Panc1 (cell line): ENCODE data around the gene TPCN1. TPM values are rescaled to one million over a fixed set of nuclear protein-coding genes. Genes with fewer than 3 reads are reported as not detected.

ENCODE experiments used
- ATAC-seq: fragments of 200-7000 bp; cut with Tn5 transposase; 2 replicates; pipeline ENCODE4 v1.9.1; 2020; ENCODE audit warnings: mild to moderate bottlenecking, moderate library complexity
- BruUV-seq: library from RNA; stranded (reverse); fragments of 400-500 nt; replicated peaks from 2 replicates; lab custom pipeline; 2021; lab: Mats Ljungman, UMichigan
- CTCF ChIA-PET: fragments of 300-600 bp; sonication (Branson Sonifier 250); formaldehyde crosslinking; loops from one replicate; lab custom pipeline; 2022; ENCODE audit warnings: antibody characterized with exemption; lab: Charles Lee
- POLR2A ChIA-PET: fragments of 300-600 bp; sonication (Branson Sonifier 250); formaldehyde crosslinking; loops from one replicate; lab custom pipeline; 2022; ENCODE audit warnings: antibody characterized with exemption; lab: Charles Lee
- DNase-seq: peaks from one replicate; pipeline ENCODE4 v3.0.0-alpha.2; 2010; ENCODE audit warnings: low read depth, low spot score
- H3K27ac ChIP-seq: 2 replicates; pipeline ENCODE4 v1.5.1; 2011; ENCODE audit warnings: mild to moderate bottlenecking, low read length, inconsistent platforms
- H3K27me3 ChIP-seq: fragments of 200-500 bp; sonication (Bioruptor generic); 2 replicates; pipeline ENCODE4 v1.6.0; 2014; ENCODE audit warnings: low read length, inconsistent platforms; ENCODE audit not compliant: control insufficient read depth, insufficient read depth
- H3K36me3 ChIP-seq: fragments of 200-500 bp; sonication (Bioruptor generic); 2 replicates; pipeline ENCODE4 v1.5.1; 2014; ENCODE audit warnings: inconsistent platforms, mild to moderate bottlenecking, low read length, moderate library complexity; ENCODE audit not compliant: control insufficient read depth, insufficient read depth
- H3K4me1 ChIP-seq: 2 replicates; pipeline ENCODE4 v1.5.1; 2011; ENCODE audit warnings: inconsistent platforms, mild to moderate bottlenecking, low read length, moderate library complexity; ENCODE audit not compliant: control insufficient read depth, insufficient read depth
- H3K4me3 ChIP-seq, 2 experiments: 2 replicates each; pipeline ENCODE4 v1.5.1; 2011 to 2012; ENCODE audit warnings: low read depth in 2 of 2, low read length in 2 of 2, mild to moderate bottlenecking in 2 of 2, inconsistent platforms in 1 of 2, moderate library complexity in 1 of 2
- H3K9me3 ChIP-seq: fragments of 200-500 bp; sonication (Bioruptor generic); 2 replicates; pipeline ENCODE4 v1.5.1; 2014; ENCODE audit warnings: low read depth, mild to moderate bottlenecking, inconsistent platforms, low read length, moderate library complexity; ENCODE audit not compliant: control insufficient read depth, insufficient read depth
- CTCF ChIP-seq: fragments of 450-650 bp; IDR thresholded peaks from 2 replicates; pipeline ENCODE4 v1.5.1; 2017; ENCODE audit warnings: mild to moderate bottlenecking
- POLR2AphosphoS5 ChIP-seq: IDR thresholded peaks from 2 replicates; pipeline ENCODE4 v1.6.1; 2012; ENCODE audit warnings: mild to moderate bottlenecking, low read depth, low read length, moderate library complexity
- REST ChIP-seq, 2 experiments: IDR thresholded peaks; 2 replicates each; pipeline ENCODE4 v1.6.1; 2011 to 2012; ENCODE audit warnings: low read depth in 2 of 2, control low read depth in 1 of 2, low read length in 1 of 2, mild to moderate bottlenecking in 1 of 2, moderate library complexity in 1 of 2; ENCODE audit not compliant: insufficient read depth in 1 of 2
- SIN3A ChIP-seq: IDR thresholded peaks from 2 replicates; pipeline ENCODE4 v1.6.1; 2012; ENCODE audit warnings: low read depth, mild to moderate bottlenecking, low read length, moderate library complexity, borderline replicate concordance; ENCODE audit not compliant: insufficient read depth
- TCF7L2 ChIP-seq: IDR thresholded peaks from 2 replicates; pipeline ENCODE4 v1.6.1; 2011; ENCODE audit warnings: mild to moderate bottlenecking, low read depth, low read length, inconsistent platforms
- in situ Hi-C: cut with HindIII; loops from 2 replicates; pipeline ENCODE4 v1.10.0; 2016; ENCODE audit warnings: low sequenced_read_pairs, low pct_unique_long_range_greater_than_20kb
- intact Hi-C: fragments of 100-400 bp; cut with micrococcal nuclease; formaldehyde crosslinking; loops from one replicate; pipeline ENCODE4 v1.10.0; 2022; ENCODE audit not compliant: unreplicated experiment
- total RNA-seq: library from RNA; stranded (reverse); gene quantifications from one replicate; pipeline ENCODE4 v1.2.1, GENCODE V29; 2021; ENCODE audit not compliant: unreplicated experiment

TPCN1 gene
- total RNA-seq, 1 experiment from 2014 or later: 75.2 TPM

GRCh38 chr12:113174461-113175384 lies 46.5 kb upstream of the TPCN1 start:
- CTCF ChIA-PET: interaction anchor here (0.6 to 1.8 kb wide), 3 partner anchors 13 to 767 kb away, joined by 5 to 7 read pairs (median 6); no protein-coding TSS in a partner anchor
- H3K36me3 ChIP-seq: peaks cover 25% of the 10 kb centered on the region
- H3K9me3 ChIP-seq: no peaks in the 10 kb centered on the region
- intact Hi-C loops (loop anchor here (2.0 kb wide), 1 partner anchor 126 kb away; no protein-coding TSS in a partner anchor), in situ Hi-C loops (loop anchor here (25.0 kb wide), 1 partner anchor 112 kb away; the partner anchor contains the start of gene DTX1)
- TF ChIP-seq TCF7L2 (no peak), CTCF (peak; percentile 99), POLR2AphosphoS5 (no peak)
- H3K4me1 ChIP-seq: no peaks in the 10 kb centered on the region
- H3K27ac ChIP-seq: no peak overlapping the region
- POLR2A ChIA-PET: interaction anchor here (0.6 kb wide), 1 partner anchor 129 kb away, joined by 5 read pairs; no protein-coding TSS in a partner anchor
- no TSS peak for BruUV-seq
- ATAC-seq (peak; percentile 87), DNase-seq (no peak)
- H3K4me3 ChIP-seq: no peak overlapping the region
- H3K27me3 ChIP-seq: no peaks in the 10 kb centered on the region

- no peak overlapping the region for H3K27ac ChIP-seq
- DNase-seq (no peak), ATAC-seq (no peak)
- intact Hi-C loops: no loop called here
- no TSS peak for BruUV-seq
- H3K4me1 ChIP-seq: no peaks in the 10 kb centered on the region
- ChIA-PET CTCF (no interaction called here), POLR2A (no interaction called here)
- no peak overlapping the region for H3K4me3 ChIP-seq
- in situ Hi-C loops: no loop called here
- no peaks in the 10 kb centered on the region for H3K27me3 ChIP-seq
- no peaks in the 10 kb centered on the region for H3K9me3 ChIP-seq
- H3K36me3 ChIP-seq: peaks cover 14% of the 10 kb centered on the region
- no peak for TF ChIP-seq SIN3A
- no peak for TF ChIP-seq REST (IDR thresholded peaks at IDR 0.05; ENCODE audit: insufficient read depth in 1 of 2, low read depth in 2 of 2, low read length in 1 of 2)
- no peak for TF ChIP-seq TCF7L2
- TF ChIP-seq POLR2AphosphoS5: no peak
- no peak for TF ChIP-seq CTCF
Observed at GRCh38 chr12:113179023-113179422, 42.2 kb upstream of the TPCN1 start.
